VCaP (cell line): Measurements from ENCODE around the gene ELP2.

Source experiments
- H3K27ac ChIP-seq: fragments of 450-650 bp; 2 replicates; pipeline ENCODE4 v1.5.1; 2017
- CTCF ChIP-seq: fragments of 450-650 bp; conservative IDR thresholded peaks from 2 replicates; pipeline ENCODE4 v1.5.1; 2017; ENCODE audit warnings: mild to moderate bottlenecking, moderate library complexity

The ELP2 gene

GRCh38 chr18:36108601-36109000, 21.1 kb upstream of the ELP2 start:
- H3K27ac ChIP-seq: peak overlapping the region; percentile 73
- no peak for TF ChIP-seq CTCF

GRCh38 chr18:36109737-36110136, 20.0 kb upstream of the ELP2 start:
- TF ChIP-seq CTCF: no peak
- H3K27ac ChIP-seq: peak overlapping the region; percentile 73

- H3K27ac ChIP-seq: peak overlapping the region; percentile 49
- TF ChIP-seq CTCF: no peak
Measured at GRCh38 chr18:36112302-36112701, 17.4 kb upstream of the ELP2 start.

GRCh38 chr18:36114251-36114650, 15.4 kb upstream of the ELP2 start:
- no peak for TF ChIP-seq CTCF
- peak overlapping the region; percentile 49 for H3K27ac ChIP-seq

- H3K27ac ChIP-seq: peak overlapping the region; percentile 49
- TF ChIP-seq CTCF: no peak
Measured at GRCh38 chr18:36114738-36115137, 15.0 kb upstream of the ELP2 start.

GRCh38 chr18:36116771-36117170, 12.9 kb upstream of the ELP2 start:
- H3K27ac ChIP-seq: peak overlapping the region; percentile 49

GRCh38 chr18:36120297-36120696, 9.4 kb upstream of the ELP2 start:
- peak overlapping the region; percentile 60 for H3K27ac ChIP-seq
- TF ChIP-seq CTCF: no peak

GRCh38 chr18:36124841-36125240, 4.9 kb upstream of the ELP2 start:
- TF ChIP-seq CTCF: no peak
- peak overlapping the region; percentile 60 for H3K27ac ChIP-seq
